ENCODE measurements around the gene TEX14. TPM values are rescaled to one million over a fixed set of nuclear protein-coding genes. Genes with fewer than 3 reads are reported as not detected.
A peak's percentile ranks its signal among the peaks of the same experiment; 100 is the strongest.

Gene TEX14
- total and polyA plus RNA-seq, 5 donors from 2014 or later: 0.05 to 1.8 (median 0.37) TPM; not detected in 2

- no peaks in the 10 kb centered on the region for H3K27me3 ChIP-seq (ENCODE audit: control insufficient read depth, insufficient read depth, low read length)
- H3K27me3 Mint-ChIP-seq: peaks cover 11% of the 10 kb centered on the region
- no peaks in the 10 kb centered on the region for H3K9me3 Mint-ChIP-seq
- DNase-seq (peak in 1 of 3 donors; percentile 21), ATAC-seq (ENCODE audit: low read depth in 2 of 2) (no peak)
- no peaks in the 10 kb centered on the region for H3K36me3 Mint-ChIP-seq
- no peak overlapping the region for H3K4me3 ChIP-seq (ENCODE audit: low read depth, low read length)
- no peaks in the 10 kb centered on the region for H3K9me3 ChIP-seq (ENCODE audit: control insufficient read depth in 2 of 2, low read length in 2 of 2)
- no peak overlapping the region for H3K27ac Mint-ChIP-seq
- no peak overlapping the region for H3K27ac ChIP-seq (ENCODE audit: insufficient read depth, low read length, poor library complexity, severe bottlenecking)
- no peaks in the 10 kb centered on the region for H3K4me1 Mint-ChIP-seq
- H3K4me3 Mint-ChIP-seq: no peak overlapping the region
- no peaks in the 10 kb centered on the region for H3K36me3 ChIP-seq (ENCODE audit: control insufficient read depth, insufficient read depth, low read length)
- no peaks in the 10 kb centered on the region for H3K4me1 ChIP-seq (ENCODE audit: control insufficient read depth, insufficient read depth, low read length, poor library complexity, severe bottlenecking)
Measured at GRCh38 chr17:58640202-58640601, 51.6 kb downstream of the TEX14 start.

GRCh38 chr17:58639681-58640080 lies 52.2 kb downstream of the TEX14 start:
- H3K9me3 ChIP-seq (ENCODE audit: control insufficient read depth in 2 of 2, low read length in 2 of 2): no peaks in the 10 kb centered on the region
- H3K4me1 Mint-ChIP-seq: no peaks in the 10 kb centered on the region
- H3K36me3 ChIP-seq (ENCODE audit: control insufficient read depth, insufficient read depth, low read length): no peaks in the 10 kb centered on the region
- ATAC-seq (ENCODE audit: low read depth in 2 of 2) (no peak), DNase-seq (no peak)
- no peak overlapping the region for H3K4me3 Mint-ChIP-seq
- peaks cover 11% of the 10 kb centered on the region for H3K27me3 Mint-ChIP-seq
- H3K27me3 ChIP-seq (ENCODE audit: control insufficient read depth, insufficient read depth, low read length): no peaks in the 10 kb centered on the region
- no peak overlapping the region for H3K27ac ChIP-seq (ENCODE audit: insufficient read depth, low read length, poor library complexity, severe bottlenecking)
- H3K9me3 Mint-ChIP-seq: no peaks in the 10 kb centered on the region
- H3K36me3 Mint-ChIP-seq: no peaks in the 10 kb centered on the region
- no peak overlapping the region for H3K4me3 ChIP-seq (ENCODE audit: low read depth, low read length)
- no peaks in the 10 kb centered on the region for H3K4me1 ChIP-seq (ENCODE audit: control insufficient read depth, insufficient read depth, low read length, poor library complexity, severe bottlenecking)
- H3K27ac Mint-ChIP-seq: no peak overlapping the region

- H3K9me3 Mint-ChIP-seq: no peaks in the 10 kb centered on the region
Measured at GRCh38 chr17:58637011-58637570, 54.8 kb downstream of the TEX14 start.

DNA sequence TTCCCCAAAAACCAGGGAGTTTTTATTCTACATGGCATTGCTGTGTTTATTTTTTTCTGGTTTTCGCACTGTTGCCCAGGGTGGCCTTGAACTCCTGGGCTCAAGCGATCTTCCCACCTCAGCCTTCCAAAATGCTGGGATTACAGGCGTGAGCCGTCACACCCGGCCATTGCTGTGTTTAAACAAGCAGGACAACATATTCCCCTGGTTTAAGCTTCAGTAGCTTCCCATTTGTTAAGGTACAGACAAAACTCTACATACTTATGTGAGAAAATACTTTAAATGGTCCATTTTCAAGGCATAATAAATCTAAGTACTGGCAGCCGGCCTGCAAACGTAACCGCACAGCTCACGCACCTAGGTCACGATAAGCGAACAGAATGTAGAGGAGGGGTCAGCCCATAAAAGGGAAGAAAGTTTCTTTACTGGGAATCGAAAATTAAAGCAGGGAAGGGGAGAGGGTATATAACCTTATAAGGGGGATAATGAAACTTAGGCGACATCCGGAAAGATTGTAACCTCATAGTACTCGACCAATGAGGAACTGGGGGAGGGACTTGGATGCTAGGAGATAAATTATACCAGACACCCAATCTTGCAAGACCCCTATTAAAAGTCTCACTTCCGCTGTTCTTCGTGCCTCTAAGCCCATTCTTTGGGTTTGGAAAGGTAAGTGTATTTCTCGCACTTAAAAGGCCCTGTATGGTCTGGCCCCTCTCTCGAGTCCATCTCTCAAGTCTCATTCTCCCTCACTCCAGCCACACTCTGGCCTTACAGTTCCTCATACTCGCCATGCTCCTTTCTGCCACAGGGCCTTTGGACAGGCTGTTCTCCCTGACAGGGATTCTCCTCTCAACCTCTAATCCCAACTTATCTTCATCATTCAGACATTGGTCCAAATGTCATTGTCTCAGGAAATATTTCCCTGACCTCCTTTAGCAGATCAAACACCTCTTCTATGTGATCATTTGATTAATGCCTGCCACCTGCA lies 59.2 kb downstream of the TEX14 start:
- H3K4me1 Mint-ChIP-seq: peaks cover 0 to 5% (median 3%) of the 10 kb centered on the region in 4 donors
- Histone ChIP-seq H3K4me3 (ENCODE audit: low read depth, low read length) (peak overlapping the region; percentile 97), H3K36me3 (ENCODE audit: control insufficient read depth, insufficient read depth, low read length) (no peaks in the 10 kb centered on the region), H3K27ac (ENCODE audit: insufficient read depth, low read length, poor library complexity, severe bottlenecking) (peak overlapping the region; percentile 90), H3K4me1 (ENCODE audit: control insufficient read depth, insufficient read depth, low read length, poor library complexity, severe bottlenecking) (peaks cover 4% of the 10 kb centered on the region), H3K9me3 (ENCODE audit: control insufficient read depth in 2 of 2, low read length in 2 of 2) (no peaks in the 10 kb centered on the region), H3K27me3 (ENCODE audit: control insufficient read depth, insufficient read depth, low read length) (no peaks in the 10 kb centered on the region)
- ATAC-seq (ENCODE audit: low read depth in 2 of 2) (no peak), DNase-seq (peak in 1 of 3 donors; percentile 18)
- no peaks in the 10 kb centered on the region for H3K9me3 Mint-ChIP-seq
- peak overlapping the region in 1 of 4 donors; percentile 79 for H3K4me3 Mint-ChIP-seq
- H3K27ac Mint-ChIP-seq: peak overlapping the region in 1 of 3 donors; percentile 40
- H3K36me3 Mint-ChIP-seq: no peaks in the 10 kb centered on the region
- peaks cover 11% of the 10 kb centered on the region for H3K27me3 Mint-ChIP-seq

More at GRCh38 chr17:58637011-58637570, 54.8 kb downstream of the TEX14 start:
- H3K27ac ChIP-seq (ENCODE audit: insufficient read depth, low read length, poor library complexity, severe bottlenecking): no peak overlapping the region
- H3K36me3 ChIP-seq (ENCODE audit: control insufficient read depth, insufficient read depth, low read length): no peaks in the 10 kb centered on the region
- H3K9me3 ChIP-seq (ENCODE audit: control insufficient read depth in 2 of 2, low read length in 2 of 2): no peaks in the 10 kb centered on the region
- H3K4me3 ChIP-seq (ENCODE audit: low read depth, low read length): no peak overlapping the region
- H3K27ac Mint-ChIP-seq: no peak overlapping the region
- H3K27me3 ChIP-seq (ENCODE audit: control insufficient read depth, insufficient read depth, low read length): no peaks in the 10 kb centered on the region
- H3K4me1 Mint-ChIP-seq: peaks cover 0 to 5% (median 1%) of the 10 kb centered on the region in 4 donors
- H3K4me1 ChIP-seq (ENCODE audit: control insufficient read depth, insufficient read depth, low read length, poor library complexity, severe bottlenecking): no peaks in the 10 kb centered on the region
- H3K4me3 Mint-ChIP-seq: no peak overlapping the region
- no peak for ATAC-seq (ENCODE audit: low read depth in 2 of 2)
- no peak for DNase-seq
- no peaks in the 10 kb centered on the region for H3K36me3 Mint-ChIP-seq
- H3K27me3 Mint-ChIP-seq: peaks cover 11% of the 10 kb centered on the region

DNA sequence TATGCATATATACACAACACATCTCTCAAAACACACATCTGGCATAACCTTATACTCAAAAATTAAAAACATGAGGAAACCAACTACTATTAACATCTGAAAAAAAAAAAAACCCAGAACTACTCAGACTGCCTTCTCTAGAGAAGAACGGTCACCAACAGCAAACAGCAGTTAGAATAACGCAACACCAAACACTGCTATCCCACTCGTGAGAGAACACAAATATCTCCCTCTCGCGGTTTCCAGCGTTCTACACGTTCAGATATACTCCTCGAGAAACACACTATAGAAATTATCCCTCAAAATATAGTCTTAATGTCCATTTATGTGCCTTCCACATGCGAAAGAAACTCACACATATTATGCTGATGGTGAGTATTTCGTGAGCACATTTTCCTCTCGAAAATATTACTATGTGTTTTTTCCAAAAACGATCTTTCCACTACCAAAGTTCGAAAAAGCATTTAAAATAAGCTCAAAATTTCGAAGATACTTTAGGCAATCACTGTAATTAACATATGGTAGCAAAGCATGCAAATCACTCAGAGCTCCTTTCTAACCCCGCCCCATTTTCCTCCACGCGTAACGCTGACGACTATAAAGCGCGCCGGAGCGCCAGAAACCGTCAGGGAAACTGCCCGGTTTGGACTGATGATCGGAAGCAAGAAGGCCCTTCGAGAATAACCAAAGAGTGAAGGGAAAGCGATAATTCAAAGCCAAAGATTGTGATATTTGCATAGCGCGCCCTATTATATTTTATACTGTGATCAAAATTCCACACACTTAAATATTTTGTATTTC lies 60.1 kb downstream of the TEX14 start:
- Mint-ChIP-seq H3K4me1 (peaks cover 0 to 5% (median 3%) of the 10 kb centered on the region in 4 donors), H3K9me3 (no peaks in the 10 kb centered on the region), H3K36me3 (no peaks in the 10 kb centered on the region), H3K4me3 (no peak overlapping the region), H3K27ac (no peak overlapping the region), H3K27me3 (peaks cover 7% of the 10 kb centered on the region)
- H3K27me3 ChIP-seq (ENCODE audit: control insufficient read depth, insufficient read depth, low read length): no peaks in the 10 kb centered on the region
- DNase-seq (peak; percentile 82 to 97 (median 93)), ATAC-seq (ENCODE audit: low read depth in 2 of 2) (peak; percentile 83)
- H3K27ac ChIP-seq (ENCODE audit: insufficient read depth, low read length, poor library complexity, severe bottlenecking): peak overlapping the region; percentile 90
- peak overlapping the region; percentile 97 for H3K4me3 ChIP-seq (ENCODE audit: low read depth, low read length)
- H3K36me3 ChIP-seq (ENCODE audit: control insufficient read depth, insufficient read depth, low read length): no peaks in the 10 kb centered on the region
- peaks cover 4% of the 10 kb centered on the region for H3K4me1 ChIP-seq (ENCODE audit: control insufficient read depth, insufficient read depth, low read length, poor library complexity, severe bottlenecking)
- no peaks in the 10 kb centered on the region for H3K9me3 ChIP-seq (ENCODE audit: control insufficient read depth in 2 of 2, low read length in 2 of 2)

- no peaks in the 10 kb centered on the region for H3K36me3 ChIP-seq (ENCODE audit: control insufficient read depth, insufficient read depth, low read length)
- Mint-ChIP-seq H3K9me3 (no peaks in the 10 kb centered on the region), H3K36me3 (no peaks in the 10 kb centered on the region), H3K4me3 (peak overlapping the region in 1 of 4 donors; percentile 75), H3K27ac (peak overlapping the region in 2 of 3 donors; percentile 62 to 80), H3K4me1 (peaks cover 0 to 5% (median 3%) of the 10 kb centered on the region in 4 donors), H3K27me3 (no peaks in the 10 kb centered on the region)
- DNase-seq: peak in 1 of 3 donors; percentile 16
- peak overlapping the region; percentile 97 for H3K4me3 ChIP-seq (ENCODE audit: low read depth, low read length)
- H3K4me1 ChIP-seq (ENCODE audit: control insufficient read depth, insufficient read depth, low read length, poor library complexity, severe bottlenecking): peaks cover 4% of the 10 kb centered on the region
- ATAC-seq (ENCODE audit: low read depth in 2 of 2): no peak
- no peaks in the 10 kb centered on the region for H3K9me3 ChIP-seq (ENCODE audit: control insufficient read depth in 2 of 2, low read length in 2 of 2)
- H3K27ac ChIP-seq (ENCODE audit: insufficient read depth, low read length, poor library complexity, severe bottlenecking): peak overlapping the region; percentile 90
- H3K27me3 ChIP-seq (ENCODE audit: control insufficient read depth, insufficient read depth, low read length): no peaks in the 10 kb centered on the region
Measured at GRCh38 chr17:58630883-58631522, 60.8 kb downstream of the TEX14 start.

DNA sequence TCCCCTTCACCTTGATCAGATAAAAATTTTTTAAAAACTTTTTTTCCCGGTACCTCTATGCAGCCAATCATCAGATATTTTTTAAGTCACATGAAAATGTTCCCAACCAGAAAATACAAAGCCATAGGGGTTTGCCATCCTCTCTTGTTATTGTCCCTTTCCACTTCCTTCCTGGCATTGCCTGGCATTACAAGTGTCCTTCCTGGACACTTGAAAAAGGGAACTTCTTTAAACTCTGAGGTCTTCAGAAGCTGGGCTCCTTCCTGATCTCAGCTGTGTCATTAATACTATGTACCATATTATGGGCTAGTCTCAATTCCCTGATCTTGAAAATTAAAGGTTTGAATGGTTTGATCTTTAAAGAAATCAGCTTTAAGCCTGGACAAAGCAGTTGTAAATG lies 64.9 kb downstream of the TEX14 start:
- no peak overlapping the region for H3K27ac Mint-ChIP-seq
- H3K36me3 ChIP-seq (ENCODE audit: control insufficient read depth, insufficient read depth, low read length): no peaks in the 10 kb centered on the region
- no peaks in the 10 kb centered on the region for H3K36me3 Mint-ChIP-seq
- no peak for ATAC-seq (ENCODE audit: low read depth in 2 of 2)
- no peak overlapping the region for H3K4me3 ChIP-seq (ENCODE audit: low read depth, low read length)
- H3K4me3 Mint-ChIP-seq: no peak overlapping the region
- peaks cover 4% of the 10 kb centered on the region for H3K4me1 ChIP-seq (ENCODE audit: control insufficient read depth, insufficient read depth, low read length, poor library complexity, severe bottlenecking)
- peaks cover 0 to 5% (median 0%) of the 10 kb centered on the region in 4 donors for H3K4me1 Mint-ChIP-seq
- no peaks in the 10 kb centered on the region for H3K9me3 ChIP-seq (ENCODE audit: control insufficient read depth in 2 of 2, low read length in 2 of 2)
- H3K27me3 ChIP-seq (ENCODE audit: control insufficient read depth, insufficient read depth, low read length): no peaks in the 10 kb centered on the region
- no peak for DNase-seq
- peaks cover 0 to 1% (median 0%) of the 10 kb centered on the region in 7 donors for H3K9me3 Mint-ChIP-seq
- no peaks in the 10 kb centered on the region for H3K27me3 Mint-ChIP-seq
- H3K27ac ChIP-seq (ENCODE audit: insufficient read depth, low read length, poor library complexity, severe bottlenecking): no peak overlapping the region
